Pons (tissue), 1 donor: ENCODE measurements around the gene TENM3.

Experiments
- DNase-seq: peaks from one replicate; pipeline ENCODE4 v3.0.0-alpha.2; 2016; ENCODE audit warnings: low spot score

TENM3 gene

DNA sequence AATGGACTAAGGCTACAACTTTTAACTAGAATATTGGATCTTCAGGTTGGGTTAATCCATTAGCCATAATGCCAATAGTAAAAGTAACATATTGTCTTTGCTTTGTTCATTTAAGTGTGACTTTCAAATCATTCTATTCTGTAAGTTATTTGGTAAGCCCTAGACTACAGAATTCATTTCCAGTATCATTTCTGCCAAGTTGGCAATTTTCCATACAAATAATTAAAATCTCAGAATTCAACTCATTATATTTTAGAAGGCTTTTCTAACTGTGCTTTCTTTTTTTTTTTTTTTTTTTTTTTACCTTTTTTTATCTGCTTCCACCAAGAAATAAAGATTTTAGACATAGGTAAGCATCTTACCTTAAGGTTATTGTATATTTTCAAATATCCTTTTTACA, 500.6 kb downstream of the TENM3 start:
- DNase-seq, result no peak

DNA sequence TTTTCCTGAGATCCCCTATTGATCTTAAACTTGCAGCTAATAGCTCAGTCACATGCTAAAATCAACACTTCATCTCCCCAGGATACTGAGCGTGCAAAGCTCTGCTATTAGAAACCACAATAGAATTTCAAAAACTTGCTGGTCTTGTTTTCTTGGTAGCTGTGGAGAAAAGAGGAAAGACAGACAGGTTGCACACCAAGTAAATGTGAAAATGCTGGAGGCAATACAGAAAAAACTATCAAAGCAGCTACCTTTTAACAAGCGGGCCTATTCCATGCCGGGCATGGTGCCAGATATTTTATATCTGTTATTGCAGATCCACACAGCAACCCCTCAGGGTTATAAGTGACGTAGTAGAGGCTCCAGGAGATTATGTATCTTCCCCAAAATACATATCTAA, 502.0 kb downstream of the TENM3 start:
- DNase-seq, result no peak

DNA sequence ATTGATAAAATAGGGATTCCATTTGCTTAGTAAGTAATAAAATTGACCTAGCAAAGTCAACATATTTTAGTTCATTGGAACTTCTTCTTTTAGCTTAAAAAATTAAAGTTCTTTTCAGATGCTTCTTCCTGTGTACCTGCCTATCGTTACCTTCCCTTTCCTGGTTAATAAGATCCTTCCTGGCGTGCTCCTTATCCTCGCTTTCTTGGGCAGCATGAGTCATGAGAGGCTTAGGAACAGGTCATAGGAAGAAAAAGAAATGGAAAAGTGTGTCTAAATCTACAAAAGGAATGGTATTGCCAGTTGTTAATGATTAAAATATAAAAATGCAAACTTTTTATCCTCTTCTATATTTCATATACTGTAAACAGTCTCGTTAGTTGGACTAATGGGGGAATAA, 503.7 kb downstream of the TENM3 start:
- DNase-seq, result no peak

DNA sequence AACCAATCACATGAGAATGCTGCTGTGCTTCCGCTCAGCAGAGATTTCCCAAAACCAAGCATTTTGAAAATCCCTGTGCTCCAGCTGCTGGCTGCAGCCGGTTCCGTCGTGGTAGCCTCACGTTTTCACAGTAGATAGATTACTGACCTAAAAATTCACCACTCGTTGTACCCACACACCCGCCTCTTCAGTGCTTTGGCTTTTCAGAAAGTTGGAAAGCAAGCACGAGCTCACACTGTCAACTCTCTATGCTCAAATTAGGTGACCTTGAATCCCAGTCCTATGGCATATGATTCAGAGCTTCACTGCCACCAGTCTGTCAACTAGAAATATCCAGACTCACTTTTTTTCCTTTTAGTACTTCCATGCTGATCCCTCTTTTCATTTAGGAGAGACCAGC, 505.1 kb downstream of the TENM3 start:
- no peak for DNase-seq

DNA sequence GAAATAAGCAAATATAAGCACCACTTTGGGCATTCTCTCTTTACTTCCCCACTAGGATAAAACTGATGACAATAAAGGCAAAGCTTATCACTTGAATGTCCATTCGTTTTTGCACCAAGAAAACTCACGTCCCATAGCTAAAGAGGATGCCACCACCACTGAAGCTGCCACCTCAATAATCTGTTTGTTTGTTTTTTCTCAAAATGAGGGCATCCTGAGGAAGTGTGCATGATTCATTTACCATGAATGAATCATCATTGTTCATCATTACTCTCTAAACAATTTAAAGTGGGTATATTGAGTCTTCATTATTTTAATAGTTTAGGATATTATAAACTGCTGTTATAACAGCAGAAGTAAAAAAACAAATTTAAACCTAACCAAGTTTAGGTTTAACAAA, 505.7 kb downstream of the TENM3 start:
- no peak for DNase-seq

DNA sequence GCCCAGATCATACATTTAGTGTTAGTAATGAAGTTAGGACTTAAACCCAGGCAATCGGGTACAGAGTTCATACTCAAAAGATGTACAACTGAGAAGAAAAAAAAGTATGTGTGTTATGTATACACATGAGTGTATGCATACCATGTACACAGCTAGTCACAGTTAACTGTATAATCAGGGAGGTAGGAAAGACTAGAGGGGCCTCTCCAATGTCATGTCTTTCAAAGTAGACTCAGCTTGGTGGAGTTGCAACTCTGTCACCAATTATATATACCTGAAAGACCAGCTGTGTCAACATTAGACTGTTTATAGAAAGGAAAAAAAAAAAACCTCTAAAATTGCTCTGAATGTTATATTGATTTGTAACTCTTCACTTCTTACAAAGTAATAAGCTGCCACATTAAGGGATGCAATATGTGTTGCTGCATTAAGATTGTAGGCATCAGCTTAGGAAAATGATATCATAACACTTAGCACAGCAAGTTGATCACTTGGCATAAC, 506.5 kb downstream of the TENM3 start:
- no peak for DNase-seq

DNA sequence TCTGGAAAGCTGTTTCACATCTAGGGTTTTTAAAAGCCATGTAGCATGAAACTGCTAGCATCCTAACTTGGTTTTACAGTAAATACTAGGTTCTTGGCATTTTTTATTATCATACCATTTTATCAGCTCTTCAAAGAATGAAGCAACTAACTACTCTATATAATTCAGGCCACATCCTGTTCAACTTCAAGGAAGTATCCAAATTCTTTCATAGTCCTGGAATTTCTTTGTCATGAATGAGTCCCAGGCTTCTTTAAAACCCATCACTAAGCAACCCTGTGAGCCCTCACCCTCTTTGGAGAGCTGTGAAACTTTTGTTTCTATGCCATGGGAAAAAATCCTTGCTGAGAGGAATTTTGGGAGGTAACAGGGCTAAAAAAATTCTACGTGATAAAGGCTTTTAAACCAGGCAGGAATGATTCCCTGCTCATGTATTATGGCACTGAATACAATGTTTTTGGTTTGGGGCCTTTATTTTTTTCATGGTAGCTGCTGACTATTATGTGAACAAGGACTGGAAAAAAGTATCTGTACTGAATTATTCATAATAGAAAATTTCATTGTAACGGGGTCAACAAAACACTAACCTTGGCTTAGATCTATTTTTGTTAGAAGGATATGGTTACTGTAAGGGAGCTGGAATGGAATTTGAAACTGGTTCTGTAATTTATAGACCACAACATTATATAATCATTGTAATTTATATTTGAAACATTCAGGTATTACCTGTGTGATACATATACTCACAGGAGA, 509.1 kb downstream of the TENM3 start:
- DNase-seq, result no peak

DNA sequence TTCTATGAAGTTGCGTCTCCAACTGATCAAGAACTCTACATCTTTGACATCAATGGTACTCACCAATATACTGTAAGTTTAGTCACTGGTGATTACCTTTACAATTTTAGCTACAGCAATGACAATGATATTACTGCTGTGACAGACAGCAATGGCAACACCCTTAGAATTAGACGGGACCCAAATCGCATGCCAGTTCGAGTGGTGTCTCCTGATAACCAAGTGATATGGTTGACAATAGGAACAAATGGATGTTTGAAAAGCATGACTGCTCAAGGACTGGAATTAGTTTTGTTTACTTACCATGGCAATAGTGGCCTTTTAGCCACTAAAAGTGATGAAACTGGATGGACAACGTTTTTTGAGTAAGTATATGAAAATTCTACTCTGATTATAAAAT, 511.7 kb downstream of the TENM3 start:
- DNase-seq, result no peak

DNA sequence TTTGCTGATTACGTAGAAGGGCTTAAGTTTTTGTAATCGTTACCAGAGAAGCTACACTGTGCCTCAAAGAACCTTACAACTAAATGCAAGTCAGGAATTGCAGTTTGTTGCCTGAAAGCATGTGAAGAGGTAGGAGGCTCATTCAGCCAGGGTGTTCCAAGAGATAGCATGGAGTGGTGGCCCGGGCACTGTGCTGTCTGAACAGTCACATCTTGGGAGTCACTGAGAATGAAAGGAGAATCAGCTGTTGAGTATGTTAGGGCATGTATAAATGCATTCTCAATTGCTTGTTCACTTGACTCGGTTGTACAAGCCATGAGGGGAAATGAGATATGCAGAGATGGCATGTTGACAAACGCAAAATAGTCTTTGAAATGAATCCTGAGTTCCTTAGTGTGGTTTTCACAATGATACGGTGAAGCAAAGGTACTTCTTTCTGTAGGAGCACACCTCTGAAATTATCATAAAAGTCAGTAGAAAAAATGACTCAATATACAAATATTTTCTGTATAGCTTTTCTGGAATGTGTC, 513.0 kb downstream of the TENM3 start:
- DNase-seq, result no peak

DNA sequence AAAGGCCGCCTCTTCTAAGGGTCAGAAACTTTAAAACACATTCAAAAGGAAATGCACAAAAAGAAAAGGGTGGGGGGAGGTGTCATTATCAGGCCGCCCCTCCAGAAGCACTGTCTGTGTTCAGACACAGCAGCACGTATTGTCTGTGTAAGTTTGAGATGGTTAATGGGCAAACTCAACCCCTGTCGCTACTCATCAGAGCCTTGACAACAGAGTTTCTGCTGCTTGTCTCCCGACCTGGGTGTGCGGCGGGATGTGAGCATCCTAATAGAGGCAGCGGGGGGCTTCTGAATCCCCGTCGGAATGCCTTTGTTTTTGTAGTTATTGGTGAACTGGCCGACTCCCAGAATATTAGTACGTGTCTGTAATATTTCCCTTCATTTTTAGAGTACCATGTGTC, 515.1 kb downstream of the TENM3 start:
- DNase-seq, result no peak

DNA sequence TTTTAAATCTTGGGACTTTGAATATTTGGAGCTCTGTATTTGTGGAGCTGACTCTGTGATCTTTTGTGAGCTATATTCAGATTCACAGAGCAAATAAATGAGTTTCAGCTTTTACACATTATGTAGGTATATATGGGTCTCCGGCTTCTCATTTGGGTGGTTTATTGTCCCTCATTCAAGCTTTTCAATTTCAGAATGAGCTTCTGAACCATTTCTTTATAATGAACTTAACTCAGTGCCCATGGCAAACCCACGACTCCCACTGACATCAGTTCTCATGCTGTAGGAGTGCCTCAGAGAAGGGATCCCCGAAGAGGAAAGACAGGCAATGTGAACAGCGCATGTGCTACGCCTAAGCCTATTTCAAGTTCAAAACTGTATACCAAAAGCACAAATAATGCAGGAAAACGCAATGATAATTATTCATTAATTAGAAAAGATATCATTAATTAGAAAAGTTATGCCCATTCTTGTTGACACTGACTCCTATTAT, 517.4 kb downstream of the TENM3 start:
- DNase-seq, result no peak

DNA sequence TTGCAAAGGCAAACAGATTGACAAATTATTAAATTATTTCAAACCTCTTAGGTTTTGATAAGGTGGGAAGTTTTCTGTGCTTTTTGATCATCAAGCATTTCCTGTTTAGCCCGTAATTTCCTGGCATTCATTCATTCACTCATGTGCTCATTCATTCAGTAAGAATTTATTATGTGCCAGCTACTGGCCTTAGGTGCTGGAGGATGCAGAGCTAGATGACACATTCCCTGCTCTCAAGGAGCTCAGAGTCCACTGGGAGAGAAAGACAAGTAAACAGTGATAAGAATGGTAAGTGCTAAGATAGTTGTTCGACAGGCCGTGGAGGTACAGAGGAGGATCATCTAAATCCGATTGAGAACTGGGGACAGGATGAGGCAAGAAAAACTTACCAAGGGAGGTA, 520.9 kb downstream of the TENM3 start:
- no peak for DNase-seq

DNA sequence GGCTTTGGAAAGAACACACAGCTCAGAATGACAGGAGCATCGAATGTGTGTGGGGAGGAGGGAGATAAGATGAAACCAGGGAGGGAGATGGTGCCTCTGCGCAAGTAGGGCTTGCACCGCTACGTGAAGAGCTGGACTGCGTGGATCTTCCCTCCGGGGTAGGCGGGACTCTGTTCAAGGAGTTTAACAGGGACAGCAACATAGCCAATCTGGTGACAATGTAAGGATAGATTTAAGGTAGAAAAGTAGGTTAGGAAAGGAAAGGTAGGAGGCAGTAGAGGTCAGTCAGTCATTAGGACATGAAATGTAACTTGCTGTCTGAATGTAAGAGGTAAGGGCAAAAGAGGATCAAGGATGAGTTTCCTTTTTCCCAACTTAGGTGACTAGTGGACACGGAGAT, 521.4 kb downstream of the TENM3 start:
- no peak for DNase-seq

DNA sequence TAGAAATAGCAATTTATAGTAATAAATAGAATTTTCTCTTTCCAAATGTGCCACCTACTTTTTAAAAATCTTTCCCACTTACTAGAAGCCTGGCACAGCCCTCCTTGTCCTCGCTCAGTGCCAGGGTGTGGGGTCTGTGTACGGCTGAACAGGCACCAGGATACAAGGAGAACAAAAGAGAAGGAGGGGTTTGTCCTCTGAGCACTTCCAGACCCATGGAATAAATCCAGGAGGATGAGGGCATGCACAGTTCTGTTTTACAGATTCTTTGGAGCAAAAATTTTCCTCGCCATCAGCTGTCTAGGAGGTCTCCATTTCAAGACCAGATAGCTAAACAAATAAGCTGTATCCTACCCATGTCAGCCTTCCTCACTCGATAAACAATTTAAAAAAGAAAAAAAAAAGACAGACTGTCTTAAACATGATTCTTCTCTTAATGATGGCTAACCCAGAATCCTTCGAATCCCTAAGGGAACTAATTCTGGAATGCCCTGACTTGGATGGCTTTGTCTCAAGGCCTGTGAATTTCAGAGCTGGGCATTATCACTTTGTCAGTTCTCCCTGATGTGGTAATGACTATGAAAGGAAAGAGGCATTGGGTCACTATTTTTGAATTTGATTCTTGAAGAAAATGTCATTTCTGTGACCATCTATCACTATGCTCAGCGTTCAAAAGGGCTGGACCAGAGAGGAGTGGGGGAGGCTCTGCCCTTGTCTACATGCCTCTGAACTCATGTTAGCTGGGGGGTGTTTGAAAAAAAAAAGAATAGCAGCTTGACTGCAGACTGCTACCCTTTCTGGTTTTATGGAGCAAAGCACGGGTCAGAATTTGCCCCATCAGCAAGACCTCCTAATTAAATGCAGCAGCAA, 523.0 kb downstream of the TENM3 start:
- no peak for DNase-seq

DNA sequence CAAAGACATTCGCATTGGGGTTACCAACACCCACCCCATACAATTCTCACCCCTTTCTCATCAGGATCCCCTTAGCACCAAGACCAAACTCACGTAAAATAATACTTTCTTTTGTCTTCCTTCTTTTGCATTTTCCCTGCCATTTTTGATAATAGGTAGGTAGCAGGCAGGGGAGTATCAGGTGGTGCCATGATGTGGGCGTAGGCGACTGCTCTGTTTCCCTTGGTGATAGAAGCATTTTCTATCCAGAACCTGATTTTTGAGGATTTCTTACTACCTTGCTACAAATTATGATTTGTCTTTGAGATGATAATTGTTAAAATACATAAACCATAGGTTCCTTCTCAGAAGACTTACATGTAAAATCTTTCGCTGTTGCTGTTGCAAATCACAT, 523.7 kb downstream of the TENM3 start:
- DNase-seq, result no peak

DNA sequence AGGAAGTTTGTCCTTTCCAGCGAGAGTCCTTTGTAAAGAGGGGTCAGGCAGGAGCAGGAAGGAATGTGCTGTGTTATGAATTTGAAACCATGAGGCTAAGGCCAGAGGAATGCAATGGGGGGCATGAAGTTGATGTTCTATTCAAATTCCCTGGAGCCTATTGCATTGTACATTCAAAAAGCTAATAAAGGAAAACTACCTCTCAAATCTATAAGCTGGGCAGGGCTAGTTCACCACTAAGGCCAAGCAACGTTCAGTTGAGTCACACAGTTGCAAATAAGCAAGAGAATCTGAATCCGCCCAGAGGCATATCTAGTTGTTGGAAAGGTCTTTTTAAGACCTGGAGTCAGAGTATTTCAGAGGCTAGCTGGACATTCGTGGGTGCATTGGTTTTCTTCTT, 525.6 kb downstream of the TENM3 start:
- DNase-seq, result no peak

DNA sequence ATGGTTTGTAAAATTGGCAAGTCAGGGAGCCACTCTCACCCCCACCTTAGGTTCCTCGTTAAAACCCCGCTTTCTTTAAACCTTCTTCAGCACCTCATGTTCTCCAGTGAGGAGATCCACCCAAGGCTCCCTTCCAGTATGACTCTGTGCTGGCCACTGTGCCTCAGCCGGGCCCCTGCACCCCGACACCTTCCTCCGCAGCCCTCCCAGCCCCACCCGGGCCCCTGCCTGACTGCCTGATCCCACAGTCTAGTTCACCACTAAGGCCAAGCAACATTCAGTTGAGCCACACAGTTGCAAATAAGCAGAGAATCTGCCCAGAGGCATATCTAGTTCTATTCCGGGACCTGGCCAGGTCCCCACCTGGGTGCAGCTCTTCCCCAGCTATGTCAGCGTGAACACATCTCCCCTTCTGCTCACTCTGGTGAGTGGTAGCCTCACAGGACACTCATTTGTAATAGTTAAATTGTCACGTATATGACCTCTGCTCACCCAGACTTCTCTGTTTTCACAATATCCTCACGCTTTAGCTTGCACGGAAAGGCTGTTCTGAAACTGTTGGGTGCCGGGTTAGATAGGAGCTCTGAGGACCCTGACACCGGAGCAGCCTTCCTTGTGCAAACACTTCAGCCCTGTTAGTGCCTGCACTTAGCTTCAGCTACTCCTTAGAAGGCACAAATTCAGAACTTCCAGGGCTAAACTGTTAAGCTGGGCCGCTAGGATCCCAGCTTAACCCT, 527.2 kb downstream of the TENM3 start:
- no peak for DNase-seq

DNA sequence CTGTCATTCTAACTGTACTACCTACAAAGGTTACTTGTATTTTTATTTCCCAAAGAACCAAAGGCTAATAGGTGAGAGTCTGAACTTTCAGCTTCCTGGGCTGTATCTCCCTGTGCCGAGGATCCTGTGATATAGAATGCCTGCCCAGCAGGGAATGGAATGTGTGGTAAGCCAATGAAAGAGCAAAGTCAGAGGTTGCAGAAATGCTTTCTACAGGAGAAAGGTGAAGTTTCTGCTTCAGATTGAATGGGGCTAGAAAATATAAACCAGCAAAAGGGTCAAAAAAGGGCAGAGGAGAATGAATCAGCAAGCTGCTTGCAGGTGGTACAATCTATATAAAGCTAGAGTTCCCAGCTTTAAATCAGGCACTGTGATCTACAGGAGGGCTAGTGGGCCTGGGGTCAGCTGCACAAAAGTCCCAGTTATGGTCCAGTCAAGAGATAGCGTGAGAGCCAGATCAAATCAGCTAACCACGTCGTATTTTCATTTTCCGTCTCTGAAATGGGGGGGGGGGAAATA, 527.9 kb downstream of the TENM3 start:
- DNase-seq, result no peak

DNA sequence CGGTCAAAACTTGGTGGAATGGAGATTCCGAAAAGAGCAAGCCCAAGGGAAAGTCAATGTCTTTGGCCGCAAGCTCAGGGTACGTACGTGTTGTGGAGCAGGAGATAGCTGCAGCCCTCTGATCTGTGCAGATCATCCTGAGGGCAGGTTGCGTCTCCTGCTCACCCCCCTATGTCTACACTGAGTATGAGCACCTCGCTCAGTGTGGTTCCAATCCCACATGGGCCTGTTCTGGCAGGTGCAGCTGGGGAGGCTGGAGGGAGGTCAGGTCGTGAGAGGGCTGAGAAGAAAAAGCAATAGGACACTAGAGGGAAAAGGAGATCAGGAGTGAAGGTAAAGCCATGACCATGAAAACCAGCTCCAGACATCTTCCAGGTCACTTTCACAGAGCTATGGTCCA, 531.9 kb downstream of the TENM3 start:
- no peak for DNase-seq

DNA sequence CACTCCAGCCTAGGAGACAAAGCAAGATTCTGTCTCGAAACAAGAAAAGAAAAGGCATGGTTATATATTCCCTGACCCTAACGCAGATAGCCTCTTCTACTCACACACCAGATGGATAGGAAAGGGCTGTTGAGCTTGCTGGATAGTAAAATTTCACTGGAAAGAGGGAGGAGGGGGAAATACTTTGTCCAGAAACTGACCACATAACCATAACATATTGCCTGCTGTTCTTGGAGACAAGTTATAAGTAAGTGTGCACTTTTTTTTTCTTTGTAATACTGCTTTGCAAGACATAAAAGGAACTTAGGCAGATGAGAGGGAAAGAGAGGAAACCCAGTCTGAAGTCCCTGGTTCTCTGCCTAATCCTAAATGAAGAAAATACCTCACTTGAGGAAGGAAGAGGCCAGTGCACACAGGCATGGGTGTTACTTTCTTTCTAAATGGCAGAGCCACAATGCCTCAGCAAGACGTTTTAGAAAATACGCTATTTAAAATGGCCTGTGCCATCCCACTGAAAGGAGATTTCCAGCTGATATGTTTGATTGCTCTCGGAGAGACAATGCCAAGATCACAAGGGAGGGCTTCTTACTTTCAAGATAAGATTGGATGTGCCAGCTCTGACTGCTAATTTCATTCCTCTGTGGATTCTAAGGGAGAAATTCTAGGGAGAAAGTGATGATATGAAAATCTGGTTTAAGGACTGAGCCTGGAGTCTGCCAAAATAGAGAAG, 533.3 kb downstream of the TENM3 start:
- no peak for DNase-seq
